CD14-positive monocyte (primary cell): ENCODE data around the gene DPP6. TPM values are rescaled to one million over a fixed set of nuclear protein-coding genes. Genes with fewer than 3 reads are reported as not detected.

ENCODE experiments used
- DNase-seq, 3 donors: peaks; one replicate each; pipeline ENCODE4 v3.0.0-alpha.2; 2011 to 2022
- H2AFZ ChIP-seq: 2 replicates; pipeline ENCODE4 v1.6.0; 2012; ENCODE audit warnings: mild to moderate bottlenecking, low read depth, low read length, inconsistent platforms; ENCODE audit not compliant: insufficient read depth, poor library complexity, severe bottlenecking
- H3K27ac ChIP-seq, 2 donors: 1 replicate in 1 of 2; 2 replicates in 1 of 2; pipeline ENCODE4 v1.5.1; 2012 to 2013; ENCODE audit warnings: low read length in 2 of 2, control low read depth in 1 of 2, inconsistent platforms in 1 of 2, low read depth in 1 of 2, mild to moderate bottlenecking in 1 of 2
- H3K27me3 ChIP-seq, 2 donors: one replicate each; pipeline versions ENCODE4 v1.6.0 to v1.6.1; 2011 to 2013; ENCODE audit warnings: low read length in 2 of 2; ENCODE audit not compliant: control insufficient read depth in 2 of 2, insufficient read depth in 2 of 2
- H3K36me3 ChIP-seq, 2 donors: replicated peaks in 1 of 2; 1 replicate in 1 of 2; 2 replicates in 1 of 2; pipeline versions ENCODE4 v1.5.1 to v1.6.1; 2012 to 2013; ENCODE audit warnings: low read length in 2 of 2, control low read depth in 1 of 2, inconsistent platforms in 1 of 2, mild to moderate bottlenecking in 1 of 2; ENCODE audit not compliant: insufficient read depth in 2 of 2, control insufficient read depth in 1 of 2
- H3K4me1 ChIP-seq, 2 donors: 1 replicate in 1 of 2; 2 replicates in 1 of 2; pipeline versions ENCODE4 v1.5.1 to v1.6.1; 2012 to 2013; ENCODE audit warnings: low read length in 2 of 2, control low read depth in 1 of 2, inconsistent platforms in 1 of 2, mild to moderate bottlenecking in 1 of 2, moderate library complexity in 1 of 2; ENCODE audit not compliant: insufficient read depth in 2 of 2, control insufficient read depth in 1 of 2
- H3K4me2 ChIP-seq: replicated peaks from 2 replicates; pipeline ENCODE3; 2012; ENCODE audit warnings: low read length, moderate library complexity, mild to moderate bottlenecking; ENCODE audit not compliant: poor library complexity, severe bottlenecking; ENCODE audit errors: extremely low read depth
- H3K4me3 ChIP-seq, 3 experiments: fragments of 200-600 bp in 1 of 3; sonication (generic) in 1 of 3; replicated peaks in 1 of 3; 1 replicate in 2 of 3; 2 replicates in 1 of 3; pipeline ENCODE4 v1.5.1; 2011 to 2013; ENCODE audit warnings: low read length in 3 of 3, mild to moderate bottlenecking in 3 of 3, control low read depth in 2 of 3, low read depth in 2 of 3, inconsistent platforms in 1 of 3, moderate library complexity in 1 of 3
- H3K79me2 ChIP-seq: 2 replicates; pipeline ENCODE4 v1.6.0; 2012; ENCODE audit warnings: mild to moderate bottlenecking, control low read depth, inconsistent platforms, low read length, moderate library complexity; ENCODE audit not compliant: insufficient read depth
- H3K9ac ChIP-seq: 2 replicates; pipeline ENCODE4 v1.6.0; 2017; ENCODE audit warnings: low read length, mild to moderate bottlenecking; ENCODE audit not compliant: insufficient read depth, poor library complexity, severe bottlenecking
- H3K9me3 ChIP-seq, 2 donors: replicated peaks in 1 of 2; 1 replicate in 1 of 2; 2 replicates in 1 of 2; pipeline versions ENCODE4 v1.5.1 to v1.6.1; 2012 to 2013; ENCODE audit warnings: low read length in 2 of 2, control low read depth in 1 of 2; ENCODE audit not compliant: control insufficient read depth in 1 of 2, insufficient read depth in 1 of 2
- H4K20me1 ChIP-seq: 2 replicates; pipeline ENCODE4 v1.6.0; 2012; ENCODE audit warnings: mild to moderate bottlenecking, low read length, control low read depth, moderate library complexity; ENCODE audit not compliant: insufficient read depth
- H3K27ac Mint-ChIP-seq, 7 donors: one replicate each; pipeline ENCODE4 v1.8.0; 2020; ENCODE audit warnings: mild to moderate bottlenecking in 7 of 7, mixed read lengths in 7 of 7, moderate library complexity in 6 of 7, inconsistent platforms in 2 of 7
- H3K27me3 Mint-ChIP-seq, 3 donors: one replicate each; pipeline ENCODE4 v1.8.0; 2021 to 2022; ENCODE audit warnings: low read depth in 3 of 3, mild to moderate bottlenecking in 3 of 3, mixed read lengths in 3 of 3, moderate library complexity in 3 of 3, inconsistent platforms in 1 of 3
- H3K36me3 Mint-ChIP-seq, 2 donors: one replicate each; pipeline ENCODE4 v1.8.0; 2020; ENCODE audit warnings: mixed read lengths in 2 of 2, inconsistent platforms in 1 of 2, mild to moderate bottlenecking in 1 of 2
- H3K4me1 Mint-ChIP-seq: one replicate; pipeline ENCODE4 v1.8.0; 2020; ENCODE audit warnings: mild to moderate bottlenecking, mixed read lengths
- H3K4me3 Mint-ChIP-seq, 2 donors: one replicate each; pipeline ENCODE4 v1.8.0; 2020; ENCODE audit warnings: mild to moderate bottlenecking in 2 of 2, mixed read lengths in 2 of 2, moderate library complexity in 1 of 2
- H3K9me3 Mint-ChIP-seq, 7 donors: one replicate each; pipeline ENCODE4 v1.8.0; 2020 to 2022; ENCODE audit warnings: mixed read lengths in 7 of 7, mild to moderate bottlenecking in 6 of 7, moderate library complexity in 6 of 7, inconsistent platforms in 2 of 7
- CTCF ChIP-seq: fragments of 200-600 bp; IDR thresholded peaks from one replicate; pipeline ENCODE4 v1.8.0; 2022; ENCODE audit warnings: antibody characterized with exemption, mild to moderate bottlenecking
- WGBS: methylation state at CpG from one replicate; pipeline ENCODE4 v1.1.5; 2013; ENCODE audit warnings: missing lambda C conversion rate; ENCODE audit not compliant: insufficient coverage; 5-methylcytosine and 5-hydroxymethylcytosine counted together
- intact Hi-C, 2 donors: fragments of 100-400 bp; cut with micrococcal nuclease; formaldehyde crosslinking; loops; one replicate each; pipeline versions ENCODE4 v1.15.0 to v1.15.1; 2023
- polyA plus RNA-seq, 3 donors: library from polyadenylated mRNA; depleted of rRNA in 1 of 3; unstranded in 2 of 3; stranded (reverse) in 1 of 3; fragments of 300-500 nt in 2 of 3; fragments of >200 nt in 1 of 3; fragmentation: Illumina TruSeq in 2 of 3; gene quantifications; 1 replicate in 2 of 3; 2 replicates in 1 of 3; pipeline ENCODE4 v1.2.3, GENCODE V29; 2012 to 2021

DPP6 gene
- polyA plus RNA-seq, 3 donors = not detected

- H3K4me2 ChIP-seq = no peak overlapping the region
- intact Hi-C loops = no loop called here
- Mint-ChIP-seq H3K4me3 (no peak overlapping the region), H3K4me1 (no peaks in the 10 kb centered on the region), H3K27me3 (peaks cover 0 to 9% (median 2%) of the 10 kb centered on the region in 3 donors), H3K36me3 (no peaks in the 10 kb centered on the region), H3K27ac (no peak overlapping the region), H3K9me3 (peaks cover 6 to 22% (median 12%) of the 10 kb centered on the region in 7 donors)
- no peak for TF ChIP-seq CTCF
- no peaks in the 10 kb centered on the region for H3K79me2 ChIP-seq
- no peak overlapping the region for H3K27ac ChIP-seq
- no peaks in the 10 kb centered on the region for H3K27me3 ChIP-seq
- no peak overlapping the region for H3K9ac ChIP-seq
- no peaks in the 10 kb centered on the region for H4K20me1 ChIP-seq
- H3K4me1 ChIP-seq = no peaks in the 10 kb centered on the region
- H3K9me3 ChIP-seq = peaks cover 13 to 14% of the 10 kb centered on the region in 2 donors
- WGBS = 76% methylated on average over 8 of the region's 10 CpGs
- DNase-seq = no peak
- H3K36me3 ChIP-seq = no peaks in the 10 kb centered on the region
- no peak overlapping the region for H2AFZ ChIP-seq
- H3K4me3 ChIP-seq = no peak overlapping the region
Observed at GRCh38 chr7:154767142-154767541, 714.9 kb downstream of the DPP6 start.

- peaks cover 8 to 24% (median 13%) of the 10 kb centered on the region in 7 donors for H3K9me3 Mint-ChIP-seq
- no peak overlapping the region for H3K9ac ChIP-seq
Observed at GRCh38 chr7:154767821-154768415, 715.7 kb downstream of the DPP6 start.

More at GRCh38 chr7:154767821-154768415, 715.7 kb downstream of the DPP6 start:
- Histone ChIP-seq H3K9me3 (peaks cover 8 to 9% of the 10 kb centered on the region in 2 donors), H3K4me2 (no peak overlapping the region), H3K79me2 (no peaks in the 10 kb centered on the region), H3K4me3 (no peak overlapping the region), H3K27me3 (no peaks in the 10 kb centered on the region), H4K20me1 (no peaks in the 10 kb centered on the region), H3K36me3 (no peaks in the 10 kb centered on the region), H3K27ac (no peak overlapping the region), H2AFZ (no peak overlapping the region), H3K4me1 (no peaks in the 10 kb centered on the region)
- Mint-ChIP-seq H3K4me1 (no peaks in the 10 kb centered on the region), H3K36me3 (no peaks in the 10 kb centered on the region), H3K27me3 (peaks cover 0 to 8% (median 2%) of the 10 kb centered on the region in 3 donors), H3K4me3 (no peak overlapping the region), H3K27ac (no peak overlapping the region)
- DNase-seq = no peak
- no peak for TF ChIP-seq CTCF
- 82% methylated on average over 7 of the region's 9 CpGs for WGBS
- intact Hi-C loops = no loop called here
